Measurements from ENCODE around the gene SHISA4. TPM values are rescaled to one million over a fixed set of nuclear protein-coding genes. Genes with fewer than 3 reads are reported as not detected.
"Not testable (repeated sequence)": the region's sequence is repeated elsewhere in the genome, so short reads cannot be mapped to it uniquely, and the experiment has no call there.

The SHISA4 gene, protein sequence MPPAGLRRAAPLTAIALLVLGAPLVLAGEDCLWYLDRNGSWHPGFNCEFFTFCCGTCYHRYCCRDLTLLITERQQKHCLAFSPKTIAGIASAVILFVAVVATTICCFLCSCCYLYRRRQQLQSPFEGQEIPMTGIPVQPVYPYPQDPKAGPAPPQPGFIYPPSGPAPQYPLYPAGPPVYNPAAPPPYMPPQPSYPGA
- total RNA-seq (2014; rRNA removed) (12.4 and 14.3 TPM in 2 replicates), Bru-seq, nascent RNA (percentile 49 among the genes with signal in this experiment), BruChase-seq, experiment 1, labeled RNA remaining after a 6-hour chase (percentile 59 among the genes with signal in this experiment), BruChase-seq, experiment 2, labeled RNA remaining after a 2-hour chase (percentile 54 among the genes with signal in this experiment)
- long read RNA-seq, transcript SHISA4-201 (5 exons, 1,341 nt), result major isoform, 27 of 50 reads
- long read RNA-seq, partial matches to known transcripts, result 18 of 50 reads
- long read RNA-seq, other reads (novel, unspliced or antisense), result 5 of 50 reads

DNA sequence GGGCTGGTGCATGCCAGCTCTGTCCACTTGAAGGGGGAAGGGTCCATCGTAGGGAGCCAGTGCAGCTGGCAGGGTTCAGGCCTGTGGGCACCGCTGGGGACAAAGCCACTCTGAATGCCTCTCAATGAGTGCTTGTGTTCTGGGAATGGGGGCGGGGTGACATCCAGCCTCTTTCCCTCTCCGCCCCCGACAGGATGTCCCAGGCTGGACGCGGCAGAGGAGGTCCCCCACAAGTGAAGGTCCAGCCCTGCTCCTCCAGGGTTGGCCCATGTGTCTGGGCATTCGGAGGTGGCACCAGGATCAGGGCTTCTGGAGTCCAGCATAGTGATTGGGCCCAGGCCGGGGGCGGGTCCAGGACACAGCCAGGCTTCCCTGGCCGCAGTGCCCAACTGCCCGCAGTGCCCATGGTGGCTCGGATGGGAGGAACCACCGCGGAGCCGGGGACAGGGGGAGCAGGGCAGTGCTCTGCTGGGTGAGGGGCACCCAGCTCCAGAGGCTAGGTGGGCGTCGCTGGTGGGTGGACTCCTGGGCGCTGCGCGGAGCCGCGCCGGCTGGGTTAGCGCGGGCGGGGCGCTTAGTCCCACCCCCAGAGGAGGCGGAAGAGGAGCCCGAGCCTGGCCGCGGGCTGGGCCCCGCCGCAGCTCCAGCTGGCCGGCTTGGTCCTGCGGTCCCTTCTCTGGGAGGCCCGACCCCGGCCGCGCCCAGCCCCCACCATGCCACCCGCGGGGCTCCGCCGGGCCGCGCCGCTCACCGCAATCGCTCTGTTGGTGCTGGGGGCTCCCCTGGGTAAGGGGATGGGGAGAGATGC lies at the start of gene SHISA4:
SHISA4 (plus strand) TSS at position 617 of the 808 bp plus-strand sequence; CDS start at position 714, 97 bp downstream.
- no peaks in the 10 kb centered on the region for H3K9me2 ChIP-seq (replicated peaks; ENCODE audit: low read length)
- peaks cover 26% of the 10 kb centered on the region for H3K4me1 ChIP-seq (ENCODE audit: insufficient read depth, low read length)
- H3K79me2 ChIP-seq (ENCODE audit: low read length), result no peaks in the 10 kb centered on the region
- H4K20me1 ChIP-seq (ENCODE audit: low read length), result no peaks in the 10 kb centered on the region
- peak within 1 kb of the TSS; percentile 81 for H3K4me3 ChIP-seq (ENCODE audit: low read length)
- peak within 1 kb of the TSS; percentile 87 for H2AFZ ChIP-seq (ENCODE audit: low read length)
- no peak within 1 kb of the TSS for H3K27ac ChIP-seq (ENCODE audit: low read length)
- no peak for TF ChIP-seq EZH2 (IDR thresholded peaks at IDR 0.05; ENCODE audit: low read length, unreplicated experiment)
- no peaks in the 10 kb centered on the region for H3K27me3 ChIP-seq (ENCODE audit: low read length)
- no TSS peak for BruUV-seq (replicated peaks)
- H3K9me3 ChIP-seq (ENCODE audit: low read length), result no peaks in the 10 kb centered on the region
- peak within 1 kb of the TSS; percentile 41; the same call in 1 of the 2 replicates for H3K9ac ChIP-seq (ENCODE audit: low read length)
- intact Hi-C loops (cut with micrococcal nuclease), result no loop called here
- H3F3A ChIP-seq (ENCODE audit: low read length, unreplicated experiment), result no peaks in the 10 kb centered on the region
- CTCF ChIA-PET, result no interaction called here
- peak; percentile 87 for ATAC-seq
- POLR2A ChIA-PET (ENCODE audit: unreplicated experiment), result interaction anchor here (0.7 kb wide), 1 partner anchor 58 kb away, joined by 3 read pairs; the partner anchor contains the start of gene LMOD1
- peak within 1 kb of the TSS; percentile 93 for H3K4me2 ChIP-seq (ENCODE audit: low read length)
- H3K36me3 ChIP-seq (ENCODE audit: low read depth, low read length), result no peaks in the 10 kb centered on the region
- peak; percentile 49 for DNase-seq

DNA sequence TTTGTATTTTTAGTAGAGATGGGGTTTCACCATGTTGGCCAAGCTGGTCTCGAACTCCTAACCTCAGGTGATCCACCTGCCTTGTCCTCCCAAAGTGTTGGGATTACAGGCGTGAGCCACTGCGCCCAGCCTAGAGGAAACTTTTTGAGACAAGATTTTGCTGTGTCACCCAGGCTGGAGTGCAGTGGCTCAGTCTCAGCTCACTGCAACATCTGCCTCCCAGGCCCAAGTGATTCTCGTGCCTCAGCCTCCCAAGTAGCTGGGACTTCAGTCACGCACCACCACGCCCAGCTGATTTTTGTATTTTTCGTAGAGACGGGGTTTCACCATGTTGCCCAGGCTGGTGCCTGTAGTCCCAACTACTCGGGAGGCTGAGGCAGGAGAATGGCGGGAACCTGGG lies 49.6 kb upstream of the SHISA4 start:
- BruUV-seq (replicated peaks); H4K20me1 ChIP-seq (ENCODE audit: low read length); H3K27ac ChIP-seq (ENCODE audit: low read length); H3K9ac ChIP-seq (ENCODE audit: low read length); H2AFZ ChIP-seq (ENCODE audit: low read length); H3K4me2 ChIP-seq (ENCODE audit: low read length); H3K4me3 ChIP-seq (ENCODE audit: low read length); H3K9me2 ChIP-seq (replicated peaks; ENCODE audit: low read length); H3F3A ChIP-seq (ENCODE audit: low read length, unreplicated experiment); DNase-seq; intact Hi-C loops (cut with micrococcal nuclease); CTCF ChIA-PET; POLR2A ChIA-PET (ENCODE audit: unreplicated experiment); H3K4me1 ChIP-seq (ENCODE audit: insufficient read depth, low read length); H3K36me3 ChIP-seq (ENCODE audit: low read depth, low read length); H3K27me3 ChIP-seq (ENCODE audit: low read length); ATAC-seq; H3K9me3 ChIP-seq (ENCODE audit: low read length): not testable (repeated sequence)
- H3K79me2 ChIP-seq (ENCODE audit: low read length), result peaks cover 99% of the 10 kb centered on the region

DNA sequence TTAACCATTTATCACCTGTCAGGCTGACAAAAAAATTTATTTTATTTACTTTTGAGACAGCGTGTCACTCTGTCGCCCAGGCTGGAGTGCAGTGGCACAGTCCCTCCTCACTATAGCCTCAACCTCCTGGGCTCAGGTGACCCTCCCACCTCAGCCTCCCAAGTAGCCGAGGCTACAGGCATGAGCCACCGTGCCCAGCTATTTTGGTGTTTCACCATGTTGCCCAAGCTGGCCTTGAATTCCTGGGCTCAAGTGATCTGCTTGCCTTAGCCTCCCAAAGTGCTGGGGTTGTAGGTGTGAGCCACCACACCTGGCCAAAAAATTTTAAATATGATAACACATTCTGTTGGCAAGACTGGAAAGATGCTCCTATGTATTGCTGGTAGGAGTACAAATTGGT lies 48.6 kb upstream of the SHISA4 start:
- CTCF ChIA-PET, result no interaction called here
- POLR2A ChIA-PET (ENCODE audit: unreplicated experiment), result no interaction called here
- no peaks in the 10 kb centered on the region for H3K27me3 ChIP-seq (ENCODE audit: low read length)

More for the DNA sequence above, 48.6 kb upstream of the SHISA4 start:
- Histone ChIP-seq H3K4me3 (ENCODE audit: low read length) (no peak overlapping the region), H3F3A (ENCODE audit: low read length, unreplicated experiment) (no peaks in the 10 kb centered on the region), H3K9me2 (replicated peaks; ENCODE audit: low read length) (no peaks in the 10 kb centered on the region), H4K20me1 (ENCODE audit: low read length) (0 out of 2 replicates have a peak, but pooled peaks cover 6% of the 10 kb centered on the region), H3K9me3 (ENCODE audit: low read length) (no peaks in the 10 kb centered on the region), H3K4me2 (ENCODE audit: low read length) (no peak overlapping the region), H3K79me2 (ENCODE audit: low read length) (peaks cover 98% of the 10 kb centered on the region), H3K27ac (ENCODE audit: low read length) (no peak overlapping the region), H3K9ac (ENCODE audit: low read length) (no peak overlapping the region), H3K4me1 (ENCODE audit: insufficient read depth, low read length) (no peaks in the 10 kb centered on the region), H3K36me3 (ENCODE audit: low read depth, low read length) (no peaks in the 10 kb centered on the region; the same call in 1 of the 2 replicates), H2AFZ (ENCODE audit: low read length) (no peak overlapping the region)
- TF ChIP-seq EZH2 (IDR thresholded peaks at IDR 0.05; ENCODE audit: low read length, unreplicated experiment), result no peak
- no peak for TF ChIP-seq EZH2phosphoT487 (IDR thresholded peaks at IDR 0.05; ENCODE audit: borderline replicate concordance, low read length)
- TF ChIP-seq, protein P1, sequence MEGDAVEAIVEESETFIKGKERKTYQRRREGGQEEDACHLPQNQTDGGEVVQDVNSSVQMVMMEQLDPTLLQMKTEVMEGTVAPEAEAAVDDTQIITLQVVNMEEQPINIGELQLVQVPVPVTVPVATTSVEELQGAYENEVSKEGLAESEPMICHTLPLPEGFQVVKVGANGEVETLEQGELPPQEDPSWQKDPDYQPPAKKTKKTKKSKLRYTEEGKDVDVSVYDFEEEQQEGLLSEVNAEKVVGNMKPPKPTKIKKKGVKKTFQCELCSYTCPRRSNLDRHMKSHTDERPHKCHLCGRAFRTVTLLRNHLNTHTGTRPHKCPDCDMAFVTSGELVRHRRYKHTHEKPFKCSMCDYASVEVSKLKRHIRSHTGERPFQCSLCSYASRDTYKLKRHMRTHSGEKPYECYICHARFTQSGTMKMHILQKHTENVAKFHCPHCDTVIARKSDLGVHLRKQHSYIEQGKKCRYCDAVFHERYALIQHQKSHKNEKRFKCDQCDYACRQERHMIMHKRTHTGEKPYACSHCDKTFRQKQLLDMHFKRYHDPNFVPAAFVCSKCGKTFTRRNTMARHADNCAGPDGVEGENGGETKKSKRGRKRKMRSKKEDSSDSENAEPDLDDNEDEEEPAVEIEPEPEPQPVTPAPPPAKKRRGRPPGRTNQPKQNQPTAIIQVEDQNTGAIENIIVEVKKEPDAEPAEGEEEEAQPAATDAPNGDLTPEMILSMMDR (conservative IDR thresholded peaks at IDR 0.05; ENCODE audit: low read depth, low read length), result no peak
- no TSS peak for BruUV-seq (replicated peaks)
- DNase-seq (no peak), ATAC-seq (no peak)
- intact Hi-C loops (cut with micrococcal nuclease), result no loop called here

All from PC-3 (cell line).